Endothelial cell of umbilical vein (primary cell): ENCODE data around the gene OR4X2.

Experiments
- CTCF ChIP-seq, 2 donors: IDR thresholded peaks; 1 replicate in 1 of 2; 2 replicates in 1 of 2; pipeline ENCODE4 v1.5.1; 2011; ENCODE audit warnings: low read length in 2 of 2, mild to moderate bottlenecking in 2 of 2, moderate library complexity in 2 of 2, control low read depth in 1 of 2, inconsistent platforms in 1 of 2, low read depth in 1 of 2; ENCODE audit not compliant: insufficient read depth in 1 of 2; ENCODE audit errors: extremely low read depth in 1 of 2
- MAX ChIP-seq: IDR thresholded peaks from 2 replicates; pipeline ENCODE4 v1.6.1; 2011; ENCODE audit not compliant: insufficient read depth, insufficient read length
- POLR2A ChIP-seq: IDR thresholded peaks from 2 replicates; pipeline ENCODE4 v1.6.1; 2012; ENCODE audit warnings: low read depth, mild to moderate bottlenecking, control low read depth, low read length

- no peak for TF ChIP-seq POLR2A
- no peak for TF ChIP-seq CTCF (IDR thresholded peaks at IDR 0.05; ENCODE audit: extremely low read depth in 1 of 2, insufficient read depth in 1 of 2, low read depth in 1 of 2, low read length in 2 of 2)
- TF ChIP-seq MAX, result no peak
These were observed 28.4 kb upstream of the OR4X2 start, which contains the start of gene OR4B1 for GRCh38 chr11:48216510-48216909.
